SU-DHL-6 (cell line): Measurements from ENCODE around the gene DPP6.

ENCODE experiments used
- H2AFZ ChIP-seq: fragments of 200-600 bp; sonication (generic); 2 replicates; pipeline ENCODE4 v1.6.1; 2014; ENCODE audit warnings: low read depth, mild to moderate bottlenecking, moderate library complexity, mixed read lengths, antibody characterized with exemption, low read length; ENCODE audit not compliant: severe bottlenecking
- H3F3A ChIP-seq: fragments of 200-600 bp; shearing (Covaris generic); 2 replicates; pipeline ENCODE4 v1.6.0; 2016; ENCODE audit warnings: antibody characterized with exemption, mild to moderate bottlenecking; ENCODE audit not compliant: insufficient read depth
- H3K27ac ChIP-seq: fragments of 200-600 bp; sonication (generic); 2 replicates; pipeline ENCODE4 v1.5.1; 2016; ENCODE audit warnings: low read depth, mild to moderate bottlenecking, low read length, moderate library complexity, mixed read lengths
- H3K27me3 ChIP-seq: fragments of 200-600 bp; sonication (generic), shearing (Covaris generic); 2 replicates; pipeline ENCODE4 v1.6.0; 2014; ENCODE audit warnings: mild to moderate bottlenecking, low read length
- H3K36me3 ChIP-seq: fragments of 200-600 bp; sonication (generic); 2 replicates; pipeline ENCODE4 v1.6.1; 2014; ENCODE audit warnings: mild to moderate bottlenecking, low read length, mixed read lengths
- H3K4me2 ChIP-seq: fragments of 300-600, 200-600 bp; shearing (Covaris generic), sonication (generic); 2 replicates; pipeline ENCODE4 v1.6.0; 2014; ENCODE audit warnings: low read length, low read depth, mild to moderate bottlenecking; ENCODE audit not compliant: poor library complexity, severe bottlenecking
- H3K4me3 ChIP-seq: fragments of 200-600 bp; sonication (generic); 2 replicates; pipeline ENCODE4 v1.5.1; 2014; ENCODE audit warnings: antibody characterized with exemption, low read length, mild to moderate bottlenecking, mixed read lengths; ENCODE audit not compliant: insufficient read depth, poor library complexity, severe bottlenecking
- H3K79me2 ChIP-seq: fragments of 200-600 bp; sonication (generic); 2 replicates; pipeline ENCODE4 v1.6.1; 2014; ENCODE audit warnings: mild to moderate bottlenecking, low read length, moderate library complexity; ENCODE audit not compliant: insufficient read depth
- H3K9ac ChIP-seq: fragments of 200-600 bp; sonication (generic); 2 replicates; pipeline ENCODE4 v1.7.0; 2014; ENCODE audit warnings: mild to moderate bottlenecking, low read length
- H3K9me2 ChIP-seq: fragments of 200-600 bp; sonication (generic); replicated peaks from 2 replicates; pipeline ENCODE4 v1.6.1; 2014; ENCODE audit warnings: low read length; ENCODE audit not compliant: insufficient read depth
- H3K9me3 ChIP-seq: fragments of 200-600 bp; sonication (generic); 2 replicates; pipeline ENCODE4 v1.6.1; 2014; ENCODE audit warnings: low read length, mixed read lengths; ENCODE audit not compliant: insufficient read depth
- H4K20me1 ChIP-seq: fragments of 200-600 bp; sonication (generic); 2 replicates; pipeline ENCODE4 v1.6.1; 2014; ENCODE audit warnings: low read depth, mild to moderate bottlenecking, antibody characterized with exemption, low read length, moderate library complexity, mixed read lengths
- CTCF ChIP-seq: fragments of 200-600 bp; sonication (generic); IDR thresholded peaks from one replicate; pipeline ENCODE4 v1.5.1; 2017; ENCODE audit warnings: antibody characterized with exemption, mild to moderate bottlenecking, low read length, moderate library complexity; ENCODE audit not compliant: insufficient read depth, poor library complexity, severe bottlenecking
- EZH2phosphoT487 ChIP-seq: fragments of 200-600 bp; sonication (generic), shearing (Covaris generic); conservative IDR thresholded peaks from 2 replicates; pipeline ENCODE4 v1.6.1; 2018; ENCODE audit warnings: mild to moderate bottlenecking, antibody characterized with exemption, low read length, moderate library complexity, mixed read lengths

DPP6 gene

GRCh38 chr7:154627646-154628290, 575.6 kb downstream of the DPP6 start:
- Histone ChIP-seq H3K4me3 (no peak overlapping the region), H3K27ac (no peak overlapping the region), H3F3A (no peaks in the 10 kb centered on the region), H4K20me1 (no peaks in the 10 kb centered on the region), H3K36me3 (no peaks in the 10 kb centered on the region), H3K9ac (no peak overlapping the region), H3K9me3 (no peaks in the 10 kb centered on the region), H3K9me2 (no peaks in the 10 kb centered on the region), H3K4me2 (no peak overlapping the region), H3K79me2 (no peaks in the 10 kb centered on the region), H2AFZ (no peak overlapping the region), H3K27me3 (no peaks in the 10 kb centered on the region)
- TF ChIP-seq CTCF (no peak), EZH2phosphoT487 (no peak)

- Histone ChIP-seq H3K9me2 (no peaks in the 10 kb centered on the region), H3K36me3 (no peaks in the 10 kb centered on the region), H3F3A (no peaks in the 10 kb centered on the region), H3K79me2 (no peaks in the 10 kb centered on the region), H2AFZ (no peak overlapping the region), H3K4me2 (no peak overlapping the region), H4K20me1 (no peaks in the 10 kb centered on the region), H3K27me3 (no peaks in the 10 kb centered on the region), H3K4me3 (no peak overlapping the region), H3K9me3 (no peaks in the 10 kb centered on the region), H3K9ac (no peak overlapping the region), H3K27ac (no peak overlapping the region)
- TF ChIP-seq CTCF (no peak), EZH2phosphoT487 (no peak)
These were observed 576.4 kb downstream of the DPP6 start for GRCh38 chr7:154628556-154628955.

GRCh38 chr7:154631162-154631561, 579.0 kb downstream of the DPP6 start:
- Histone ChIP-seq H3K9me3 (no peaks in the 10 kb centered on the region), H3K27ac (no peak overlapping the region), H3F3A (no peaks in the 10 kb centered on the region), H3K27me3 (no peaks in the 10 kb centered on the region), H3K4me3 (no peak overlapping the region), H3K4me2 (no peak overlapping the region), H4K20me1 (no peaks in the 10 kb centered on the region), H3K36me3 (no peaks in the 10 kb centered on the region), H3K79me2 (no peaks in the 10 kb centered on the region), H3K9ac (no peak overlapping the region), H3K9me2 (no peaks in the 10 kb centered on the region), H2AFZ (no peak overlapping the region)
- TF ChIP-seq CTCF (no peak), EZH2phosphoT487 (no peak)
